HUES48 (cell line): ENCODE data around the gene TASOR2.

Source experiments
- H3K27ac ChIP-seq: one replicate; pipeline ENCODE4 v1.7.0; 2013; ENCODE audit warnings: low read depth, low read length, inconsistent platforms
- H3K27me3 ChIP-seq: 2 replicates; pipeline ENCODE4 v1.6.1; 2013; ENCODE audit warnings: mild to moderate bottlenecking, low read length; ENCODE audit not compliant: control insufficient read depth, insufficient read depth
- H3K36me3 ChIP-seq: 2 replicates; pipeline ENCODE4 v1.6.1; 2013; ENCODE audit warnings: low read length; ENCODE audit not compliant: control insufficient read depth, insufficient read depth
- H3K4me1 ChIP-seq: 2 replicates; pipeline ENCODE4 v1.6.1; 2013; ENCODE audit warnings: mild to moderate bottlenecking, low read length; ENCODE audit not compliant: control insufficient read depth, insufficient read depth
- H3K4me3 ChIP-seq: 2 replicates; pipeline ENCODE4 v1.5.1; 2013; ENCODE audit warnings: mild to moderate bottlenecking, low read depth, low read length
- H3K9ac ChIP-seq: 2 replicates; pipeline ENCODE4 v1.6.1; 2013; ENCODE audit warnings: mild to moderate bottlenecking, low read depth, low read length, moderate library complexity
- H3K9me3 ChIP-seq: 2 replicates; pipeline ENCODE4 v1.6.1; 2013; ENCODE audit warnings: low read length; ENCODE audit not compliant: control insufficient read depth, insufficient read depth

TASOR2 gene

GRCh38 chr10:5685764-5686240, 1.2 kb downstream of the TASOR2 start:
- Histone ChIP-seq H3K27me3 (peaks cover 22% of the 10 kb centered on the region), H3K27ac (peak overlapping the region; percentile 79), H3K4me3 (peak overlapping the region; percentile 72), H3K9ac (no peak overlapping the region), H3K9me3 (peaks cover 5% of the 10 kb centered on the region), H3K4me1 (peaks cover 13% of the 10 kb centered on the region), H3K36me3 (no peaks in the 10 kb centered on the region)

- H3K9ac ChIP-seq, result no peak overlapping the region
- H3K27me3 ChIP-seq, result peaks cover 6% of the 10 kb centered on the region; the same call in 1 of the 2 replicates
- peaks cover 32% of the 10 kb centered on the region for H3K4me1 ChIP-seq
- no peaks in the 10 kb centered on the region for H3K36me3 ChIP-seq
- H3K4me3 ChIP-seq, result no peak overlapping the region
- H3K9me3 ChIP-seq, result peaks cover 5% of the 10 kb centered on the region
- H3K27ac ChIP-seq, result no peak overlapping the region
Observed at GRCh38 chr10:5688587-5688986, 3.9 kb downstream of the TASOR2 start.

- H3K9ac ChIP-seq, result no peak overlapping the region
- peak overlapping the region; percentile 68 for H3K4me3 ChIP-seq
- H3K9me3 ChIP-seq, result no peaks in the 10 kb centered on the region
- peaks cover 32% of the 10 kb centered on the region for H3K4me1 ChIP-seq
- H3K27me3 ChIP-seq, result no peaks in the 10 kb centered on the region
- H3K36me3 ChIP-seq, result no peaks in the 10 kb centered on the region
- no peak overlapping the region for H3K27ac ChIP-seq
Observed at GRCh38 chr10:5691786-5692185, 7.1 kb downstream of the TASOR2 start.

GRCh38 chr10:5692461-5693358, 8.1 kb downstream of the TASOR2 start:
- Histone ChIP-seq H3K36me3 (no peaks in the 10 kb centered on the region), H3K4me1 (peaks cover 37% of the 10 kb centered on the region), H3K9ac (peak overlapping the region; percentile 33), H3K27me3 (no peaks in the 10 kb centered on the region), H3K9me3 (no peaks in the 10 kb centered on the region), H3K4me3 (peak overlapping the region; percentile 68), H3K27ac (peak overlapping the region; percentile 76)

- no peaks in the 10 kb centered on the region; the same call in 1 of the 2 replicates for H3K36me3 ChIP-seq
- H3K9me3 ChIP-seq, result no peaks in the 10 kb centered on the region
- no peaks in the 10 kb centered on the region for H3K27me3 ChIP-seq
- peaks cover 45% of the 10 kb centered on the region for H3K4me1 ChIP-seq
- H3K4me3 ChIP-seq, result no peak overlapping the region
- no peak overlapping the region for H3K27ac ChIP-seq
- H3K9ac ChIP-seq, result no peak overlapping the region
Observed at GRCh38 chr10:5694573-5694972, 9.9 kb downstream of the TASOR2 start.

- Histone ChIP-seq H3K4me1 (peaks cover 49% of the 10 kb centered on the region), H3K9me3 (no peaks in the 10 kb centered on the region), H3K27me3 (no peaks in the 10 kb centered on the region), H3K9ac (no peak overlapping the region), H3K36me3 (no peaks in the 10 kb centered on the region; the same call in 1 of the 2 replicates), H3K4me3 (peak overlapping the region; percentile 34; the same call in 1 of the 2 replicates), H3K27ac (no peak overlapping the region)
Observed at GRCh38 chr10:5697342-5697741, 12.7 kb downstream of the TASOR2 start.

- no peaks in the 10 kb centered on the region; the same call in 1 of the 2 replicates for H3K36me3 ChIP-seq
- H3K9ac ChIP-seq, result no peak overlapping the region
- peaks cover 45% of the 10 kb centered on the region for H3K4me1 ChIP-seq
- H3K27ac ChIP-seq, result peak overlapping the region; percentile 3
- H3K9me3 ChIP-seq, result no peaks in the 10 kb centered on the region
- peak overlapping the region; percentile 34; the same call in 1 of the 2 replicates for H3K4me3 ChIP-seq
- H3K27me3 ChIP-seq, result no peaks in the 10 kb centered on the region
Observed at GRCh38 chr10:5698062-5698461, 13.4 kb downstream of the TASOR2 start.

GRCh38 chr10:5708356-5708755, 23.7 kb downstream of the TASOR2 start:
- H3K4me1 ChIP-seq, result 0 out of 2 replicates have a peak, but pooled peaks cover 8% of the 10 kb centered on the region

GRCh38 chr10:5709865-5710264, 25.2 kb downstream of the TASOR2 start:
- H3K9ac ChIP-seq, result no peak overlapping the region
- no peak overlapping the region for H3K27ac ChIP-seq
- H3K27me3 ChIP-seq, result no peaks in the 10 kb centered on the region
- no peaks in the 10 kb centered on the region for H3K9me3 ChIP-seq
- H3K4me3 ChIP-seq, result no peak overlapping the region
- no peaks in the 10 kb centered on the region for H3K36me3 ChIP-seq
- 0 out of 2 replicates have a peak, but pooled peaks cover 8% of the 10 kb centered on the region for H3K4me1 ChIP-seq

More at GRCh38 chr10:5708356-5708755, 23.7 kb downstream of the TASOR2 start:
- Histone ChIP-seq H3K27ac (no peak overlapping the region), H3K9me3 (no peaks in the 10 kb centered on the region), H3K27me3 (no peaks in the 10 kb centered on the region), H3K9ac (no peak overlapping the region), H3K4me3 (no peak overlapping the region), H3K36me3 (no peaks in the 10 kb centered on the region)

- Histone ChIP-seq H3K27ac (no peak overlapping the region), H3K4me3 (no peak overlapping the region), H3K4me1 (peaks cover 8% of the 10 kb centered on the region; the same call in 1 of the 2 replicates), H3K9me3 (no peaks in the 10 kb centered on the region), H3K27me3 (no peaks in the 10 kb centered on the region), H3K9ac (no peak overlapping the region), H3K36me3 (no peaks in the 10 kb centered on the region)
Observed at GRCh38 chr10:5710859-5711258, 26.2 kb downstream of the TASOR2 start.

GRCh38 chr10:5711642-5712041, 27.0 kb downstream of the TASOR2 start:
- H3K27ac ChIP-seq, result no peak overlapping the region
- no peak overlapping the region for H3K4me3 ChIP-seq
- H3K36me3 ChIP-seq, result no peaks in the 10 kb centered on the region
- no peaks in the 10 kb centered on the region for H3K9me3 ChIP-seq
- no peaks in the 10 kb centered on the region for H3K27me3 ChIP-seq
- no peak overlapping the region for H3K9ac ChIP-seq
- H3K4me1 ChIP-seq, result peaks cover 8% of the 10 kb centered on the region; the same call in 1 of the 2 replicates
